SJCRH30 (cell line): ENCODE data around the gene CDC14A. TPM values are rescaled to one million over a fixed set of nuclear protein-coding genes. Genes with fewer than 3 reads are reported as not detected.

ENCODE experiments used
- DNase-seq, 2 experiments: peaks; one replicate each; pipeline ENCODE4 v3.0.0-alpha.2; 2015 to 2020
- H3K27ac ChIP-seq: fragments of 250-450 bp; sonication (Bioruptor Pico); 2 replicates; pipeline ENCODE4 v1.5.1; 2020; ENCODE audit warnings: mild to moderate bottlenecking, moderate library complexity
- H3K27me3 ChIP-seq: fragments of 250-450 bp; sonication (Bioruptor Pico); 2 replicates; pipeline ENCODE4 v1.5.1; 2020; ENCODE audit warnings: mild to moderate bottlenecking, moderate library complexity
- H3K36me3 ChIP-seq: fragments of 250-450 bp; sonication (Bioruptor Pico); 2 replicates; pipeline ENCODE4 v1.5.1; 2020; ENCODE audit warnings: mild to moderate bottlenecking, moderate library complexity
- H3K4me1 ChIP-seq: fragments of 250-450 bp; sonication (Bioruptor Pico); 2 replicates; pipeline ENCODE4 v1.5.1; 2020; ENCODE audit warnings: mild to moderate bottlenecking, moderate library complexity
- H3K4me3 ChIP-seq: fragments of 250-450 bp; sonication (Bioruptor Pico); 2 replicates; pipeline ENCODE4 v1.5.1; 2020; ENCODE audit warnings: mild to moderate bottlenecking, moderate library complexity
- H3K9me3 ChIP-seq: fragments of 250-450 bp; sonication (Bioruptor Pico); replicated peaks from 2 replicates; pipeline ENCODE4 v1.5.1; 2020; ENCODE audit warnings: mild to moderate bottlenecking, moderate library complexity
- total RNA-seq: library from RNA; depleted of rRNA; stranded (reverse); fragments of >200 nt; shearing (Covaris generic); gene quantifications from 2 replicates; pipeline ENCODE4 v1.2.3, GENCODE V29; 2014; rRNA removed

CDC14A gene
- 10.2 and 12.2 TPM in 2 replicates for total RNA-seq

- H3K9me3 ChIP-seq: no peaks in the 10 kb centered on the region
- H3K4me3 ChIP-seq: peak within 1 kb of the TSS; percentile 84
- peak within 1 kb of the TSS; percentile 97 for H3K27ac ChIP-seq
- no peaks in the 10 kb centered on the region for H3K27me3 ChIP-seq
- DNase-seq: peak; percentile 97 to 98
- peaks cover 13% of the 10 kb centered on the region for H3K4me1 ChIP-seq
- H3K36me3 ChIP-seq: no peaks in the 10 kb centered on the region
Measured at GRCh38 chr1:100352267-100353070, at the start of gene CDC14A. Gene CDC14A, plus strand, starts transcription at chr1:100352506. Its CDS starts 449 bp downstream, at chr1:100352955.

DNA sequence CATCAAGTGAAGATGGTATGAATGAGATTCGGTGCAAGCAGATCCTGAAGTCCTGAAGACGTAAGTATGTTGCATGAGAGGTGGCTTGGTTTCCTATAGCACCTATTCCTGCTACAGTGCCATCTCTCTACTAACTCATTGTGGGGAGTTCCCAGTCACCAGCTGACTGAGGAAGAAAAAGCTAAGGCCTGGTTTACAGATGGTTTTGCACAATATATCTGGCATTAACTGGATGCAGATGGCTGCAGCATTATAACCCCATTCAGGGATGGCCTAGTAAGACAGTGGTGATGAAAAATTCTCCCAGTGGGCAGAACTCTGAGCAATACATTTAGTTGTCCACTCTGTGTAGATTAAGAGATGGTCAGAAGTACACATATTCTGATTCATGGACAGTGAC lies 49.6 kb upstream of the CDC14A start:
- Histone ChIP-seq H3K36me3 (no peaks in the 10 kb centered on the region), H3K27me3 (no peaks in the 10 kb centered on the region), H3K4me3 (no peak overlapping the region), H3K27ac (no peak overlapping the region), H3K9me3 (no peaks in the 10 kb centered on the region), H3K4me1 (no peaks in the 10 kb centered on the region)
- no peak for DNase-seq

DNA sequence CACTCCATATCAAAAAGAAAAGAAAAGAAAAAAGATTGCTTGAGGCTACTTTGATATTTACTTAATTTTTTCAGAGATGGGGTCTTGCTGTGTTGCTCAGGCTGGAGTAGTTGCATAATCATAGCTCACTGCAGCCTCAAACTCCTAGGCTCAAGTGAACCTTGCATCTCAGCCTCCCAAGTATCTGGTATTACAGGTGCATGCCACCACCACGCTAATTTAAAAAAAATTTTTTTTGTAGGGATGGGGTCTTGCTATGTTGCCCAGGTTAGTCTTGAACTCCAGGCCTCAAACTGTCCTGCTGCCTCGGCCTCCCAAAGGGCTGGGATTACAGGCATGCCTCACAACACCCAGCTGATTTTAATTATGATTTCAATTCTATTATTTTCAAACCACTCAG lies 48.1 kb upstream of the CDC14A start:
- Histone ChIP-seq H3K27me3 (no peaks in the 10 kb centered on the region), H3K36me3 (no peaks in the 10 kb centered on the region), H3K9me3 (no peaks in the 10 kb centered on the region), H3K4me1 (no peaks in the 10 kb centered on the region), H3K4me3 (no peak overlapping the region), H3K27ac (no peak overlapping the region)
- DNase-seq: no peak

- Histone ChIP-seq H3K9me3 (0 out of 2 replicates have a peak, but pooled peaks cover 4% of the 10 kb centered on the region), H3K27me3 (no peaks in the 10 kb centered on the region), H3K27ac (no peak overlapping the region), H3K4me3 (no peak overlapping the region), H3K36me3 (no peaks in the 10 kb centered on the region), H3K4me1 (no peaks in the 10 kb centered on the region)
- DNase-seq: no peak
Measured at GRCh38 chr1:100304921-100305320, 47.4 kb upstream of the CDC14A start.

GRCh38 chr1:100305954-100306353 lies 46.4 kb upstream of the CDC14A start:
- Histone ChIP-seq H3K4me1 (no peaks in the 10 kb centered on the region), H3K9me3 (peaks cover 5% of the 10 kb centered on the region; the same call in 1 of the 2 replicates), H3K4me3 (no peak overlapping the region)

GRCh38 chr1:100306735-100307313 lies 45.5 kb upstream of the CDC14A start:
- H3K4me1 ChIP-seq: no peaks in the 10 kb centered on the region
- no peaks in the 10 kb centered on the region for H3K27me3 ChIP-seq
- H3K36me3 ChIP-seq: no peaks in the 10 kb centered on the region
- peaks cover 5% of the 10 kb centered on the region; the same call in 1 of the 2 replicates for H3K9me3 ChIP-seq
- H3K27ac ChIP-seq: no peak overlapping the region
- no peak for DNase-seq
- H3K4me3 ChIP-seq: no peak overlapping the region

More at GRCh38 chr1:100305954-100306353, 46.4 kb upstream of the CDC14A start:
- no peak for DNase-seq
- Histone ChIP-seq H3K27ac (no peak overlapping the region), H3K36me3 (no peaks in the 10 kb centered on the region), H3K27me3 (no peaks in the 10 kb centered on the region)

DNA sequence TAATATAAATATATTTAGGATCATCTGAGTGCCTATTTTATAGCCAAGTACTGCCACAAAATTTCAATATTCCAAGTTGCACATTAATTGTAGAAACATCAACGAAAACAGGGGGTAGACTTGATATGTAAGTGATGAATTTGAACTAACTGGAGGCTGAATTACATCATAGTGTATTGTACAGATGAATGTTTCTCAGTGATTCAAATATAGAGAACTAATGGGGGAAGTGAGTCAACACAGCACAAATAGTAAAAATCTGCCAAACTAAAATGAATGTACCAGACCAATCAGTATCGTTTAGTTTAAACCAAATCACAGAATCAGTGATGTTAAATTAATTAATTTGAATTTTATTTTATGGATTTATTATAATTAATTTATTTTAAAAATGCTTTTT lies 43.5 kb upstream of the CDC14A start:
- Histone ChIP-seq H3K4me3 (no peak overlapping the region), H3K27ac (no peak overlapping the region), H3K9me3 (peaks cover 5% of the 10 kb centered on the region; the same call in 1 of the 2 replicates), H3K27me3 (no peaks in the 10 kb centered on the region), H3K36me3 (no peaks in the 10 kb centered on the region), H3K4me1 (no peaks in the 10 kb centered on the region)
- no peak for DNase-seq

DNA sequence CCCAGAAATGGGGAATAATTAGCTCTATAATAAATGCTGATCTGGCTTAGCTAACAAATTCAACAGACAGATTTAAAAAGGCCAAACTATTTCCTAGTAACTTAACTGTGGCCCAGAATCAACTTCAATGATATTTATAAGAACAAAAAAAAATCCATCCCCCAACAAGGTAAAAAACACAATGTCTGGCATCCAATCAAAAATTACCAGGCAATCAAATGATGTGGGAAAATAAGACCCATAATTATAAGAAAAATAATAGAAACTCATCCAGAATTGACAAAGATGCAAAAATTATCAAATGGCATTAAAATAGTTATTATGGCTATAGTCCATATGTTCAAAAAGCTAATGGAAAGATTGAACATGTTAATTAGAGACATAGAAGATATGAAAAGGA lies 42.4 kb upstream of the CDC14A start:
- Histone ChIP-seq H3K4me3 (no peak overlapping the region), H3K36me3 (no peaks in the 10 kb centered on the region), H3K27ac (no peak overlapping the region), H3K27me3 (no peaks in the 10 kb centered on the region), H3K9me3 (peaks cover 5% of the 10 kb centered on the region; the same call in 1 of the 2 replicates), H3K4me1 (no peaks in the 10 kb centered on the region)
- no peak for DNase-seq

DNA sequence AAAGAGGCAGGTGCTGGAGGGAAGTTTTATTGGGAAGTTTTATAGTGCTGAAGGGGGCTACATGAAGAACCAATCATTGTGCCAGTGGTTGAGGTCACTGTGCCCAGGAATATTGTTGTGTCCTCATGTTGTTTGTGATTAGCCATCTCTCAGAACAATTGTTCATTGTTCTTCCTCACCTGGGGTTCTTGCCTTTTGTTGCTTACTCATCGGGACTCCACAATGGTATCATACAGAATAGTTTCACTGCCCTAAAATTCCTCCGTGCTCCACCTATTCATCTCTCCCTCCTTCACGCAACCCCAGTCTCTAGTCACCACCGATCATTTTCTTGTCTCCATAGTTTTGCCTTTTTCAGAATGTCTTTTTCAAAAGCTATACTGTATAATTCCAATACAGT lies 38.9 kb upstream of the CDC14A start:
- no peaks in the 10 kb centered on the region for H3K27me3 ChIP-seq
- no peak overlapping the region for H3K27ac ChIP-seq
- peaks cover 12% of the 10 kb centered on the region; the same call in 1 of the 2 replicates for H3K9me3 ChIP-seq
- no peak overlapping the region for H3K4me3 ChIP-seq
- H3K4me1 ChIP-seq: no peaks in the 10 kb centered on the region
- H3K36me3 ChIP-seq: no peaks in the 10 kb centered on the region
- no peak for DNase-seq

- DNase-seq: no peak
- H3K9me3 ChIP-seq: peaks cover 7% of the 10 kb centered on the region; the same call in 1 of the 2 replicates
- no peaks in the 10 kb centered on the region for H3K36me3 ChIP-seq
- no peak overlapping the region for H3K27ac ChIP-seq
- H3K4me1 ChIP-seq: no peaks in the 10 kb centered on the region
- no peak overlapping the region for H3K4me3 ChIP-seq
- no peaks in the 10 kb centered on the region for H3K27me3 ChIP-seq
Measured at GRCh38 chr1:100316622-100317021, 35.7 kb upstream of the CDC14A start.

DNA sequence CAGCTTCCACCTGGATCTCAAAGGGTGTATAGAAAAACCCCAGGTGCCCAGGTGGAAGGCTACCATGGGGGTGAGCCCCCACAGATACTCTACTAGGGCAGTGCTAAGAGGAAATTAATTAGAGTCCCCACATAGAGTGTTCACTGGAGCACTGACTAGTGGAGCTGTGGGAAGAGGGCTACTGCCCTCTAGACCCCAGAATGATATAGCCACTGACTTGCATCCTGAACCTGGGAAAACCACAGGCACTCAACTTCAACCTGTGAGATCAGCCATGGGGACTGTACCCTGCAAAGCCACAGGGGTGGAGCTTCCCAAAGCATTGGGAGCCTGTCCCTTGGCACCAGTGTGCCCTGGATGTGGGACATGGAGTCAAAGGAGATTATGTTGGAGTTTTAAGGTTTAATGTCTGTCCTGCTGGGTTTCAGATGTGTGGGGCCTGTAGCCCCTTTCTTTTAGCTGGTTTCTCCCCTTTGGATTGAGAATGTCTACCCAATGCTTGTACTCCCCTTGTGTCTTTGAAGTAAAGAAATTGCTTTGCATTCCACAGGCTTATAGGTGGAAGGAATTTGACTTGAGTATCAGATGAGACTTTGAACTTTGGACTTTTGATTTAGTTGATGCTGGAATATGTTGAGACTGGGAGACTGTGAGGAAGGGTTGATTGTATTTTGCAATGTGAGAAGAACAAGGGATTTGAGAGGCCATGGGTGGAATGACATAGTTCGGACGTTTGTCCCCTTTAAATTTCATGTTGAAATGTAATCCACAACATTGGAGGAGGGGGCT lies 31.8 kb upstream of the CDC14A start:
- H3K27me3 ChIP-seq: no peaks in the 10 kb centered on the region
- H3K4me3 ChIP-seq: no peak overlapping the region
- H3K4me1 ChIP-seq: no peaks in the 10 kb centered on the region
- no peak overlapping the region for H3K27ac ChIP-seq
- DNase-seq: no peak
- H3K36me3 ChIP-seq: no peaks in the 10 kb centered on the region
- H3K9me3 ChIP-seq: peaks cover 7% of the 10 kb centered on the region; the same call in 1 of the 2 replicates

DNA sequence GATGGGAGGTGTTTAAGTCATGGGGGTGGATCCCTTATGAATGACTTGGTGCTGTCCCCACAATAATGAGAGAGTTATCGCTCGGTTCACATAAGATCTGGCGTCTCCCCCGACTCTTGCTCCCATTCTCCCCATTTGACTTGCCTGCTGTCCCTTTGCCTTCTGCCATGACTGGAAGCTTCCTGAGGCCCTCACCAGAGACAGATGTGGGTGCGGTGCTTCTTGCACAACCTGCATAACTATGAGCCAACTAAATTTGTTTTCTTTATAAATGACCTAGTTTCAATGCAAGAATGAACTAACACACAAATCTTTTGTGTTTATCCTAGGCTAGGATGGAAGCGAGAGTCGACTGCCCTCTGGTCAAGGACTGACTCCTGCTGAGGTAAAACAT lies 31.2 kb upstream of the CDC14A start:
- Histone ChIP-seq H3K4me3 (no peak overlapping the region), H3K36me3 (no peaks in the 10 kb centered on the region), H3K27me3 (no peaks in the 10 kb centered on the region), H3K9me3 (peaks cover 7% of the 10 kb centered on the region; the same call in 1 of the 2 replicates), H3K27ac (no peak overlapping the region), H3K4me1 (no peaks in the 10 kb centered on the region)
- no peak for DNase-seq

GRCh38 chr1:100321506-100321905 lies 30.8 kb upstream of the CDC14A start:
- Histone ChIP-seq H3K27ac (no peak overlapping the region), H3K4me1 (no peaks in the 10 kb centered on the region), H3K27me3 (no peaks in the 10 kb centered on the region), H3K36me3 (no peaks in the 10 kb centered on the region), H3K4me3 (no peak overlapping the region), H3K9me3 (peaks cover 3% of the 10 kb centered on the region; the same call in 1 of the 2 replicates)
- no peak for DNase-seq

DNA sequence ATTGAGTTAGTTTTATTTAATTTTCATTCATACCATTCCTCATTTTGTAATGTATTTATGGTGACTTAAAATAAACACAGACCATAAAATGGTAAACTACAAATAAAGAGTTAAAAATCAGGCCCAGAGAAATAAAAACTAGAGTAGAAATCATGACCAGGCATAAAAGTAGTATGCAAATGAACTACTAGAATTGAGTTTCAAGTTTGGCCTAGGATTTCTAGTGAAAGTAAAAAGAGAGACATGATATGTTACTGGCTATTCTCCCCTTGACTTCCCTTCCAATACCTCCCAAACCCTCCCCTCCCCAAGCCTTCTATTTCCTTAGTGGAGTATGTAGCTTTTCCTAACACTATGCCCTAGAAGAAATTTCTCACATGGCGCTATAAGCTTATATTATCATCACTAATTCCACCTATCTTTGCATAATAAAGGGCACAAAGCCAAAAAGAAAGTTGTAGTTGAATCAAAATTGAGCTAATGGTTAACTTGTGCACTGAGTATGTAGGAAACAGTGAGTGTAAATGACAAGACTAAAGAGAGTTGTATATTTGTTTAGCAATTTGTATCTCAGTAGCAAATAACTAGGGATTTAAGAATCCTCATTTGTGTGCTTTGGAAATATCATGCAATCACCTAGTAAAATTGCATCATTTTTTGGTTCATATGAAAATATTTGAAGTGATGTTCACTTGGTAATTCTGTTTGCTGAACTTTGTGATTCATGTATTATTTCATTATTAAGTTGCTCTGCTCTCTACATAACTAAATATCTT lies 29.7 kb upstream of the CDC14A start:
- Histone ChIP-seq H3K9me3 (no peaks in the 10 kb centered on the region; the same call in 1 of the 2 replicates), H3K27me3 (no peaks in the 10 kb centered on the region), H3K4me3 (no peak overlapping the region), H3K4me1 (no peaks in the 10 kb centered on the region), H3K27ac (no peak overlapping the region), H3K36me3 (no peaks in the 10 kb centered on the region)
- DNase-seq: no peak
